ENCODE data around the gene A4GNT. TPM values are rescaled to one million over a fixed set of nuclear protein-coding genes. Genes with fewer than 3 reads are reported as not detected.

Gene A4GNT
- polyA plus RNA-seq, 4 donors = 0.78 to 1.7 (median 1.3) TPM

DNA sequence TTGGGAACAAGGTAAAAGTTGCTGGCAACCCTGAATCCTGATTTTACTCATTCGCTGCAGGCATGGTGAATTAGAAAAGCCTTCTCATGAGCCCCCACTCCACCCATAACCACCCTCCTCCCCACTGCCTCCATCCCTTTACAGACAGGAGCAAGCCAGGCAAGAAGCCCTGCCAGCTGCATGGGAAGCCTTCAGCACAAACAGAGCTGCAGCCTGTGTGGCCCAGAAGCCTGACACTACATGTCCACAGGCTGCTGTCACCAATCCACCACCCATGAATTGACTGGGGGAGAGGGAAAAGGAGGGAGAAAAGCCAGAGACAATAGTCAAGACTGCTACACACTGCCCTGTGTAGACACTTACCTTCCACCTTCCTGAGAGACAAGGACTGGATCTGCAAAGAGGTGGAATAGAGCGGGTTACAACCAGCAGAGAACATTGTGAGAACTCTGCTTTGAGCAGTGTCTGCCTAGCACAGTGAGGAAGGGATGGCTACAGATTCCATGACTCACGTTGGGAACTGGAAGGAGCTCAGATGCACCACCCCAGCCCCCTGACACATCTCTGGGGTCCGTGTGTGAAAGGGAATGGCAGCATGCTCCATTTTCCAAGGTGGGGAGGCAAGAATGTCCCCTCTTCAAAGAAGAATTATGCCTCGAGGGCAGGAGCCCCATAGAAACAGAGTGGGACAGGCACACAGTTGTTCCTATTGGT is 50.7 kb downstream of the A4GNT start:
- no peak for DNase-seq (ENCODE audit: low read depth in 4 of 4, low spot score in 3 of 4)

DNA sequence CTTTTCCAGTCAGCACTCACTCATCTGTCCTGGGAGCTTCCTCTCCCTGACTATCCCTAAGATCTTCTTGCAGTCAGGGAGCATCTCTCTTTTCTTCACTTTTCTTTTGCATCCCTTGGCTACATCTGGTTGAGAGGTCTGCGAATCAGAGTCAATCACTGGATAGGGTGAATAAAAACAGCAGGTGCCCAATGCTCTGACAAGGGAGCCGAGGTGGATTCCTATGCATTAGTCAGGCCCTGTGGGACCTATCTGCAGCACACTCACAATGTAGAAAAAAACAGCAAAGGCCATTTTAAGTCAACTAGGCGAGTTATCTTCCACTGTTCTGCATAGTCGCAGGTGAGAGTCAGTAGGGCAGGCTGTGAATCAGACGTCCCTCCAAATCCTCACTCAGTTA is 52.3 kb downstream of the A4GNT start:
- no peak for DNase-seq (ENCODE audit: low read depth in 4 of 4, low spot score in 3 of 4)

- no peak for DNase-seq (ENCODE audit: low read depth in 4 of 4, low spot score in 3 of 4)
These were observed 53.3 kb downstream of the A4GNT start for GRCh38 chr3:138078901-138079344.

- no peak for DNase-seq (ENCODE audit: low read depth in 4 of 4, low spot score in 3 of 4)
These were observed 54.1 kb downstream of the A4GNT start for GRCh38 chr3:138078096-138078495.

Other genes starting within 250 kb of the A4GNT start
- 1 to 10 TPM in 2 of 4 donors, under 1 TPM in 2; 0.64 to 1.6 (median 1.2) TPM for gene CLDN18, start 122.2 kb downstream of the A4GNT start, polyA plus RNA-seq (ENCODE audit: insufficient read length in 4 of 4)
- gene DZIP1L, start 16.8 kb downstream of the A4GNT start, polyA plus RNA-seq (ENCODE audit: insufficient read length in 4 of 4) = 10 to 100 TPM; 13.4 to 16.8 (median 15.1) TPM
- gene DBR1, start 42.5 kb upstream of the A4GNT start, polyA plus RNA-seq (ENCODE audit: insufficient read length in 4 of 4) = 10 to 100 TPM; 18.6 to 24.7 (median 23.6) TPM
- 10 to 100 TPM; 41.9 to 51.1 (median 48.6) TPM for gene ARMC8, start 54.9 kb upstream of the A4GNT start, polyA plus RNA-seq (ENCODE audit: insufficient read length in 4 of 4)
- gene NME9, start 197.5 kb upstream of the A4GNT start, polyA plus RNA-seq (ENCODE audit: insufficient read length in 4 of 4) = 1 to 10 TPM; 2.0 to 3.1 (median 2.1) TPM
- 10 to 100 TPM; 30.7 to 32.1 (median 31.5) TPM for gene MRAS, start 216.2 kb upstream of the A4GNT start, polyA plus RNA-seq (ENCODE audit: insufficient read length in 4 of 4)

Measured in right renal pelvis (tissue), 4 donors.